Right lobe of liver (tissue), 6 donors: ENCODE results near the gene FKBP10. TPM values are rescaled to one million over a fixed set of nuclear protein-coding genes. Genes with fewer than 3 reads are reported as not detected.

ENCODE experiments used
- ATAC-seq, 4 donors: fragments of 200-7000 bp; cut with Tn5 transposase; one replicate each; pipeline ENCODE4 v1.9.1; 2020; ENCODE audit warnings: mild to moderate bottlenecking in 4 of 4, moderate library complexity in 4 of 4
- DNase-seq, 3 donors: peaks; one replicate each; pipeline ENCODE4 v3.0.0-alpha.2; 2020
- H3K27ac ChIP-seq, 3 donors: fragments of 200-600 bp; one replicate each; pipeline ENCODE4 v1.8.0; 2022
- H3K27me3 ChIP-seq, 2 donors: fragments of 200-600 bp; one replicate each; pipeline ENCODE4 v1.8.0; 2022
- H3K36me3 ChIP-seq, 4 donors: fragments of 200-600 bp; sonication (generic) in 1 of 4; one replicate each; pipeline versions ENCODE4 v1.5.1 to v1.8.0; 2017 to 2022; ENCODE audit warnings: control low read depth in 1 of 4
- H3K4me1 ChIP-seq, 4 donors: fragments of 200-600 bp; sonication (generic) in 1 of 4; one replicate each; pipeline versions ENCODE4 v1.5.1 to v1.8.0; 2017 to 2022; ENCODE audit warnings: control low read depth in 1 of 4
- H3K4me3 ChIP-seq, 3 donors: fragments of 200-600 bp; one replicate each; pipeline ENCODE4 v1.8.0; 2022
- H3K9me3 ChIP-seq, 4 donors: fragments of 200-600 bp; sonication (generic) in 1 of 4; one replicate each; pipeline versions ENCODE4 v1.5.1 to v1.8.0; 2017 to 2022; ENCODE audit warnings: control low read depth in 1 of 4
- CTCF ChIP-seq, 4 donors: fragments of 200-600 bp in 3 of 4; fragments of 450-650 bp in 1 of 4; IDR thresholded peaks; one replicate each; pipeline versions ENCODE4 v1.5.1 to v1.8.0; 2016 to 2022; ENCODE audit warnings: antibody characterized with exemption in 4 of 4, mild to moderate bottlenecking in 2 of 4
- POLR2A ChIP-seq: fragments of 450-650 bp; IDR thresholded peaks from one replicate; pipeline ENCODE4 v1.6.1; 2017; ENCODE audit warnings: antibody characterized with exemption, mild to moderate bottlenecking
- WGBS: methylation state at CpG from one replicate; pipeline ENCODE4 v1.1.6; 2018; ENCODE audit warnings: low coverage, low lambda C conversion rate; ENCODE audit not compliant: insufficient coverage; ENCODE audit errors: missing lambda C conversion rate; 5-methylcytosine and 5-hydroxymethylcytosine counted together
- intact Hi-C, 2 donors: fragments of 100-400 bp; cut with DNase I; formaldehyde crosslinking; loops; one replicate each; pipeline versions ENCODE4 v1.11.2 to v1.14.1; 2022
- total RNA-seq, 6 experiments: library from RNA; depleted of rRNA in 2 of 6; stranded (reverse); fragments of >200 nt in 2 of 6; fragmentation: NEBNext Ultra II Directional in 3 of 6; extraction: Animal tissue kit (Norgen Biotek cat#: 25700) in 3 of 6; gene quantifications; one replicate each; pipeline versions ENCODE4 v1.1.0 to v1.2.4, GENCODE V29; 2016 to 2023
- donor health status: DM: no; HTN: yes; CAD: no.
- donor health status: DM: no; HTN: no; CAD: no.
- donor health status: DM: no; HTN: no; CAD: no.
- donor health status: DM: no; HTN: yes; CAD: no.
- donor health status: DM: no; HTN: yes; CAD: no.

The FKBP10 gene
- total RNA-seq, 6 experiments from 2014 or later, result 2.4 to 5.1 (median 4.0) TPM

DNA sequence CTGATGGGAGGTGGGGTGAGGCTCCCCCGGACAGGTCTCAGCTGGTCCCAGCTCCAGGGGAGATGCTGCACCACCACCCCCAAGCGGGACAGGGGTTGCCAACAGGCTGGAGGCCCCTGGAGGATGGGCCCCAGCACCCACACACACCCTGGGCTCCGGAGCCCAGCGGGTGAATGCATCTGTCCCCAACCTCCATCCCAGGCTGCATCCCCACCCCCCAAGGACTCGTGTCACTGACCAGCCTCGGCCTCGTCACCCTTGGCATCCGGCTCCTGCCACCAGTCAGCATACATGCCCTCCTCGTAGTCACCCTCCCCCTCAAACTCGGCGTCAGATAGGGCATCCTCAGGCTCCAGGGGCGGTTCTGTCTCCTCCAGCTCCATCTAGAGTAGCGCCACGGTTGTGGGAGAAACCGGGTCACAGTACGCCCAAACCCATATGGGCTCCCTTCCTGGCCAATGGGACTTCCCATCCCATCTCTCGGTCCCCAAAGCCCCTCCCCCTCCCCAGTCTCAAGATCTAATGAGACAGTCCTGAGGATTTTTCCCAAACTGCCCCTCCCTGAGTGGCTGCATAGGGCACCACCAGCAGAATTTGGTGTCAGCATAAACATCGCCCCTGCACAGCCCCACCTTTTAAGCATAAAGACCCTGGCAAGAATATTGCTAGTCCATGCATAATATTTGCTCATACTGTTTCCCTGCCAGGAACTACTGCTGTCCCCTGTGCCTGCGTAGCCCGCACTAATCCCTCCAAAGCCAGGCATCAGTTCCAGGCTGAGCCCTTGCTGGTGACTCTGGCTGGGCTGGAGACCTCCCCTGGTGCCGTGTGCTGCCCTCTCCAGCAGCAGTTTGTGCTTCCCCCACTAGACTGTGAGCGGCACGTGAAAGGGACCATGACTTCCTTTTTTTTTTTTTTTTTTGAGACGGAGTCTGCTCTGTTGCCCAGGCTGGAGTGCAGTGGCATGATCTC, 9.5 kb upstream of the FKBP10 start:
- intact Hi-C loops, result loop anchor here (5.0 kb wide), 1 partner anchor 66 kb away; no protein-coding TSS in a partner anchor
- H3K4me3 ChIP-seq, result no peak overlapping the region
- H3K9me3 ChIP-seq, result no peaks in the 10 kb centered on the region
- DNase-seq (no peak), ATAC-seq (peak in 1 of 4 donors; percentile 33)
- H3K27ac ChIP-seq, result no peak overlapping the region
- peaks cover 0 to 6% (median 3%) of the 10 kb centered on the region in 4 donors for H3K4me1 ChIP-seq
- H3K27me3 ChIP-seq, result no peaks in the 10 kb centered on the region
- 64% methylated on average over 8 of the region's 24 CpGs for WGBS
- no peak for TF ChIP-seq CTCF (IDR thresholded peaks at IDR 0.05)
- TF ChIP-seq POLR2A, result no peak
- no peaks in the 10 kb centered on the region for H3K36me3 ChIP-seq

GRCh38 chr17:41806685-41807445, 5.9 kb upstream of the FKBP10 start:
- no peak overlapping the region for H3K27ac ChIP-seq
- intact Hi-C loops, result no loop called here

GRCh38 chr17:41810659-41811548, 1.9 kb upstream of the FKBP10 start:
- H3K36me3 ChIP-seq, result no peaks in the 10 kb centered on the region
- intact Hi-C loops, result loop anchor here (10.0 kb wide), 2 partner anchors 74 to 144 kb away; no protein-coding TSS in a partner anchor
- DNase-seq (peak in 1 of 3 donors; percentile 49), ATAC-seq (peak in 1 of 4 donors; percentile 13)
- TF ChIP-seq POLR2A (no peak), CTCF (IDR thresholded peaks at IDR 0.05) (no peak)
- no peaks in the 10 kb centered on the region for H3K27me3 ChIP-seq
- H3K4me1 ChIP-seq, result peaks cover 0 to 10% (median 2%) of the 10 kb centered on the region in 4 donors
- H3K27ac ChIP-seq, result peak overlapping the region in 1 of 3 donors; percentile 13
- 57% methylated on average over 16 of the region's 58 CpGs for WGBS
- peak overlapping the region; percentile 70 to 82 (median 80) for H3K4me3 ChIP-seq
- no peaks in the 10 kb centered on the region for H3K9me3 ChIP-seq

More at GRCh38 chr17:41806685-41807445, 5.9 kb upstream of the FKBP10 start:
- WGBS, result 40% methylated on average over 2 of the region's 8 CpGs
- Histone ChIP-seq H3K36me3 (no peaks in the 10 kb centered on the region), H3K9me3 (no peaks in the 10 kb centered on the region), H3K4me1 (peaks cover 0 to 5% (median 0%) of the 10 kb centered on the region in 4 donors), H3K4me3 (no peak overlapping the region), H3K27me3 (no peaks in the 10 kb centered on the region)
- TF ChIP-seq POLR2A, result no peak
- TF ChIP-seq CTCF (IDR thresholded peaks at IDR 0.05), result no peak
- DNase-seq, result no peak
- ATAC-seq, result no peak
